DOHH2 (cell line): ENCODE data around the gene SLC1A5.

Experiments
- H3F3A ChIP-seq: fragments of 200-600 bp; sonication (generic), shearing (Covaris generic); 2 replicates; pipeline ENCODE4 v1.6.0; 2016; ENCODE audit warnings: antibody characterized with exemption, mild to moderate bottlenecking; ENCODE audit not compliant: control insufficient read depth, insufficient read depth
- H3K27ac ChIP-seq: fragments of 200-600 bp; sonication (generic); 2 replicates; pipeline ENCODE4 v1.5.1; 2014; ENCODE audit warnings: low read depth, mild to moderate bottlenecking, low read length, moderate library complexity
- H3K27me3 ChIP-seq: fragments of 200-600 bp; sonication (generic); 2 replicates; pipeline ENCODE4 v1.6.1; 2014; ENCODE audit warnings: mild to moderate bottlenecking, low read length, mixed read lengths; ENCODE audit not compliant: control insufficient read depth
- H3K36me3 ChIP-seq: fragments of 200-600 bp; sonication (generic); 2 replicates; pipeline ENCODE4 v1.6.1; 2014; ENCODE audit warnings: mild to moderate bottlenecking, low read length, moderate library complexity, mixed read lengths; ENCODE audit not compliant: control insufficient read depth
- H3K4me1 ChIP-seq: fragments of 200-600 bp; sonication (generic); 2 replicates; pipeline ENCODE4 v1.6.1; 2014; ENCODE audit warnings: mild to moderate bottlenecking, low read length, mixed read lengths; ENCODE audit not compliant: control insufficient read depth
- H3K4me2 ChIP-seq: fragments of 200-600 bp; sonication (generic); 2 replicates; pipeline ENCODE4 v1.6.0; 2014; ENCODE audit warnings: mild to moderate bottlenecking, low read length, moderate library complexity
- H3K4me3 ChIP-seq: fragments of 200-600 bp; sonication (generic); 2 replicates; pipeline ENCODE4 v1.5.1; 2014; ENCODE audit warnings: mild to moderate bottlenecking, low read length, mixed read lengths
- H3K79me2 ChIP-seq: fragments of 200-600 bp; sonication (generic); 2 replicates; pipeline ENCODE4 v1.6.1; 2014; ENCODE audit warnings: mild to moderate bottlenecking, low read length, mixed read lengths; ENCODE audit not compliant: control insufficient read depth
- H3K9me2 ChIP-seq: fragments of 200-600 bp; sonication (generic); replicated peaks from 2 replicates; pipeline ENCODE4 v1.6.1; 2014; ENCODE audit warnings: mild to moderate bottlenecking, low read length, mixed read lengths; ENCODE audit not compliant: control insufficient read depth
- H3K9me3 ChIP-seq: fragments of 200-600 bp; sonication (generic); 2 replicates; pipeline ENCODE4 v1.6.1; 2014; ENCODE audit warnings: antibody characterized with exemption, low read length, mixed read lengths; ENCODE audit not compliant: control insufficient read depth, insufficient read depth
- H4K20me1 ChIP-seq: fragments of 200-600 bp; sonication (generic); 2 replicates; pipeline ENCODE4 v1.6.0; 2014; ENCODE audit warnings: low read depth, mild to moderate bottlenecking, antibody characterized with exemption, low read length, moderate library complexity; ENCODE audit not compliant: control insufficient read depth, insufficient read depth
- EZH2phosphoT487 ChIP-seq: fragments of 200-600 bp; sonication (generic); IDR thresholded peaks from 2 replicates; pipeline ENCODE4 v1.6.1; 2017; ENCODE audit warnings: borderline replicate concordance, mild to moderate bottlenecking, antibody characterized with exemption, low read length, moderate library complexity, mixed read lengths
- TF ChIP-seq, protein P1 (sequence below): fragments of 200-600 bp; sonication (generic); IDR thresholded peaks from one replicate; pipeline ENCODE4 v1.5.1; 2014; ENCODE audit warnings: antibody characterized with exemption, mild to moderate bottlenecking, low read depth, low read length; ENCODE audit not compliant: poor library complexity, severe bottlenecking

SLC1A5 gene

GRCh38 chr19:46766569-46767317 is 21.7 kb downstream of the SLC1A5 start:
- H3K36me3 ChIP-seq: no peaks in the 10 kb centered on the region
- no peaks in the 10 kb centered on the region for H3K79me2 ChIP-seq
- H3K4me1 ChIP-seq: no peaks in the 10 kb centered on the region
- no peak overlapping the region for H3K4me3 ChIP-seq
- TF ChIP-seq EZH2phosphoT487: no peak
- TF ChIP-seq, protein P1, sequence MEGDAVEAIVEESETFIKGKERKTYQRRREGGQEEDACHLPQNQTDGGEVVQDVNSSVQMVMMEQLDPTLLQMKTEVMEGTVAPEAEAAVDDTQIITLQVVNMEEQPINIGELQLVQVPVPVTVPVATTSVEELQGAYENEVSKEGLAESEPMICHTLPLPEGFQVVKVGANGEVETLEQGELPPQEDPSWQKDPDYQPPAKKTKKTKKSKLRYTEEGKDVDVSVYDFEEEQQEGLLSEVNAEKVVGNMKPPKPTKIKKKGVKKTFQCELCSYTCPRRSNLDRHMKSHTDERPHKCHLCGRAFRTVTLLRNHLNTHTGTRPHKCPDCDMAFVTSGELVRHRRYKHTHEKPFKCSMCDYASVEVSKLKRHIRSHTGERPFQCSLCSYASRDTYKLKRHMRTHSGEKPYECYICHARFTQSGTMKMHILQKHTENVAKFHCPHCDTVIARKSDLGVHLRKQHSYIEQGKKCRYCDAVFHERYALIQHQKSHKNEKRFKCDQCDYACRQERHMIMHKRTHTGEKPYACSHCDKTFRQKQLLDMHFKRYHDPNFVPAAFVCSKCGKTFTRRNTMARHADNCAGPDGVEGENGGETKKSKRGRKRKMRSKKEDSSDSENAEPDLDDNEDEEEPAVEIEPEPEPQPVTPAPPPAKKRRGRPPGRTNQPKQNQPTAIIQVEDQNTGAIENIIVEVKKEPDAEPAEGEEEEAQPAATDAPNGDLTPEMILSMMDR: peak; percentile 92
- no peak overlapping the region for H3K27ac ChIP-seq
- H3F3A ChIP-seq: 0 out of 2 replicates have a peak, but pooled peaks cover 3% of the 10 kb centered on the region
- H3K9me2 ChIP-seq: no peaks in the 10 kb centered on the region
- no peaks in the 10 kb centered on the region for H3K9me3 ChIP-seq
- H3K4me2 ChIP-seq: no peak overlapping the region
- no peaks in the 10 kb centered on the region for H4K20me1 ChIP-seq
- no peaks in the 10 kb centered on the region for H3K27me3 ChIP-seq

GRCh38 chr19:46764817-46765291 is 23.5 kb downstream of the SLC1A5 start:
- Histone ChIP-seq H3K9me2 (no peaks in the 10 kb centered on the region), H4K20me1 (no peaks in the 10 kb centered on the region), H3K27me3 (no peaks in the 10 kb centered on the region), H3K4me1 (no peaks in the 10 kb centered on the region), H3K36me3 (no peaks in the 10 kb centered on the region), H3K27ac (no peak overlapping the region), H3F3A (no peaks in the 10 kb centered on the region), H3K9me3 (no peaks in the 10 kb centered on the region), H3K4me3 (no peak overlapping the region), H3K79me2 (no peaks in the 10 kb centered on the region), H3K4me2 (no peak overlapping the region)
- no peak for TF ChIP-seq EZH2phosphoT487

GRCh38 chr19:46762245-46762890 is 26.0 kb downstream of the SLC1A5 start:
- no peak overlapping the region for H3K27ac ChIP-seq

More at GRCh38 chr19:46762245-46762890, 26.0 kb downstream of the SLC1A5 start:
- Histone ChIP-seq H4K20me1 (no peaks in the 10 kb centered on the region; the same call in 1 of the 2 replicates), H3K4me2 (no peak overlapping the region), H3K36me3 (peaks cover 7% of the 10 kb centered on the region), H3K27me3 (no peaks in the 10 kb centered on the region), H3K79me2 (no peaks in the 10 kb centered on the region), H3K9me2 (no peaks in the 10 kb centered on the region), H3K4me1 (peaks cover 2% of the 10 kb centered on the region; the same call in 1 of the 2 replicates), H3K4me3 (no peak overlapping the region), H3F3A (no peaks in the 10 kb centered on the region), H3K9me3 (no peaks in the 10 kb centered on the region)
- no peak for TF ChIP-seq EZH2phosphoT487
- TF ChIP-seq, protein P1: no peak
